SHP77 treated with DMSO at 0.1 percent for 48 hours (cell line): ENCODE results near the gene THRB.
"Not testable (repeated sequence)": the region's sequence is repeated elsewhere in the genome, so short reads cannot be mapped to it uniquely, and the experiment has no call there.

Experiments used
- DNase-seq: peaks from one replicate; lab custom pipeline; 2025; lab: John Stamatoyannopoulos, UW

Gene THRB

DNA sequence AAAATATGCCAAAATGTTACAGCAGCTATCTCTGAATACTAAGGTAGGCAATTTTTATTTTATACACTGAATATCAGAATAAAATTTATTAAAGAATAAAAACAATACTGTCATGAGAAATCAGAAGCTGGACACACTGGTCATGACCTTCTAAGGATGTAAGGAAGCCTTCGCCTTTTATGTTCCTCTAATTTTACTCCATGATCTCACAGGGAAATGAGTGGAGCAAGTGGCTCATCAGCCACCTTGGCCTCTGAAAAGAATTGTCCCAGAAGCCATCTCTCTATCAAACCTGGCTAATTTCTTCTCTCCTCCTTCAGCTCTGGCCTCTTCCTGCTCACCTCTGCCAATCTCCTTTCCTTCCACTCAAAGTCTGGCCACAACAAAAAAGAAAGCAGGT is 48.6 kb downstream of the THRB start:
- DNase-seq = no peak

DNA sequence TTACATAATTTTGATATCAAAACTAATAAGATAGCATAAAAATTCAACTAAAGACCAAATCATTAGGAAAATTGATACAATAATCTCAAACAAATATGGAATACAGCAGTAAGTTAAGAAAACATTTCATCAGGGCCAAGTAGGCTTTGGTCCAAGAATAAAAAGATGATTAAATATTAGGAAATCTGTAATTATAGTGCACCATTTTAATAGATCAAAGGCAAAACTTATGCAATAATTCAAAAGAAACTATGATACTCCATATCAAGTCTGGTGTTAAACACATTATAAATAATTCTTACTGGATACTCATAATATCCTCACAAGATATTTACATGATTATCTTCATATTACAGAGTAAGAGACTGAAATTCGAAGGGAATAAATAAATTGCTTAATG is 51.2 kb downstream of the THRB start:
- DNase-seq = no peak

DNA sequence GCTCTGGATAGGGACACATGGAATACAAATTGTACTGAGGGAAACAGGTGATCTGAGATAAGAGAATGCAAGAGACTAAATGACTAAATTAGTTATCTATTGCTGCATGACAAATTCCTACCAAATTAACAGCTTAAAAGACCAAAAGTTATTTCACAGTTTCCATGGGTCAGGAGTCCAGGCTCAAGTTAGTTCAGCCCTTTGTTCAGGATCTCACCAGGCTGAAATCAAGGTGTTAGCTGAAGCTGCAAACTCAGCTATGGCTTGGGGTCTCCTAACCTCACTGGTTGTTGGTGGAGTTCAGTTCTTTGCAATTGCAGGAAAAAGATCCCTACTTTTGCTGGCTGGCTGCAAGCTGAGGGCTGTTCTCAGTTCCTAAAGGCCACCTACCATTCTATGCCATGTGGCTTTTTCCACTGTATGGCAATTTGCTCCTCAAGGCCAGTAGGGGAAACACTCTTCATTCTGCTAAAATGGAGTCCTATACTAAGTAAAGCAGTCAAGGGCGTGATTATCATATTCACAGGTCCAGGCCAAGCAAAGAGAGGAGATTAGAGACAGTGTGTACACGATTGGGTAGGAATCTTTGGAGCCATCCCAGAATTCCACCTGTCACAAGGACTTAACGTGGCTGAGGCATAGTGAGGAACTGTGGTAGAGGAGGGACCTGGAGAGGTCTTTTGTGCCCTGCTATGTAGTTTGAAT is 53.7 kb downstream of the THRB start:
- DNase-seq = no peak

DNA sequence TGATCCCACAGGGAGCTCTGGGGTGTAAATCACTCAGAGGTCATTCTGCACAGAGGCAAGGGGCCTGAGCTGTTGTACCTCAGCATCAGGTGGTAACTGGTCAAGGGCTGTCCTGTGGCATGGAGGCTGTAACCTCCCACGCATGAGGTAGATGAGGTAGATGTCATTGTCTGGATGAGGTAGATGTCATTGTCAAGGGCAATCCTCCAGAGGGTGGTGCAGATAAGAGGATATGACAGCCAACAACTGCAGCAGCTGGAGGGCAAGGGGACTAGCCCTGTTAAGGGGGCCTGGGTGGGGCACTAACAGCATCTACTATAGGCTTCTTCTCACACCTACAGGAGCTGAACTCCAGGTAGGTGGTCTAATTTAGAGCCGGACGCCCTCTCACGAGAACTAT is 55.6 kb downstream of the THRB start:
- DNase-seq = no peak

DNA sequence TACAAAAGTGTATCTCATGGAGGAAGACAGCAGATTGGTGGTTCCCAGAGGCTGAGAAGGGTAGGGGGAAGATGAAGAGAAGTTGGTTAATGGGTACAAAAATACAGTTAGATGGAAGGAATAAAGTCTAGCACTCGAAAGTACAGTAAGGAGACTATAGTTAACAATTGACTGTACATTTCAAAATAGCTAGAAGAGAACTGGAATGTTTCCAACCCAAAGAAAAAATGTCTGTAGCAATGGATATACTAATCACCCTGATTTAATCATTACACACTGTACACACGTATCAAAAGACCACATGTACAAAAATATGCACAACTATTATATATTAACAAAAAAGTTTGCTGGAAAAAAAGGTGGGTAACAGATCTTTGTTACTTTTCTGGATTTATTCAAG is 57.3 kb downstream of the THRB start:
- no peak for DNase-seq

DNA sequence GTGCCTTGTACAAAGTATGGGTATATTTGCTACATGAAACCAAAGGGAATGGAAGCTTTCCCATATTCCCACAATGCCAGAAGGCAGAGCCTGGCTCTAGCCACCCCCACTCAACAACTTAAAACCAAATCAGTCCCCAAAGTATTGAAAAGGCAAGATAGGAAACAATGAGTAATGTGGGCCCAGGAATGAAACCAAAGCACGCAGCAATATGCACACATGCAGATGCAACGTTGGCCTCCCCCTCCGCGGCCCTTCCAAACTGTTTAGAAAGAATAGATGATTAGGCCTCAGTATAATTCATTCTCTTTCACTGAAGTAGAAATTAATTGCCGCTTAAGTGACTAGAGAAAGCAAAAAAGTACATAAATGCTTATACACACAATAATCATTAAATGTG is 59.1 kb downstream of the THRB start:
- DNase-seq = no peak

DNA sequence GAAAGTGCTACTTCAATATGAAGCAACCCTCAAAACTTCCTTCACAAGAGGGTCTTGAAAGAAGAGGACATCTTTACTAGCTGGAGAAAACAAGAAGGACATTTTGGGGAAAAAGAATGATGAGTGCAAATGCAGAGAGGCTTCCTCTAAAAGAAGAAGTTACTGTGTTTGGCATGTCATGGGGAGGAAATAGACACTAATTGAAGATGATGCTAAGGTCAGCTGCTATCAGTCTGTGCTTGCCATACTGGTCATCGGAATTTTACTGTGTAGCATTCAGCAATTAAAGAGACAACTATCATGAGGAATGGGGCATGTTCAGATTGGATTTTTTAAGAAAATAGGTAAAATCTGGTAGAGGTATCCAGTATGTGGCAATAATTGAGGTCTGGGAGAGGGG is 60.0 kb downstream of the THRB start:
- no peak for DNase-seq

DNA sequence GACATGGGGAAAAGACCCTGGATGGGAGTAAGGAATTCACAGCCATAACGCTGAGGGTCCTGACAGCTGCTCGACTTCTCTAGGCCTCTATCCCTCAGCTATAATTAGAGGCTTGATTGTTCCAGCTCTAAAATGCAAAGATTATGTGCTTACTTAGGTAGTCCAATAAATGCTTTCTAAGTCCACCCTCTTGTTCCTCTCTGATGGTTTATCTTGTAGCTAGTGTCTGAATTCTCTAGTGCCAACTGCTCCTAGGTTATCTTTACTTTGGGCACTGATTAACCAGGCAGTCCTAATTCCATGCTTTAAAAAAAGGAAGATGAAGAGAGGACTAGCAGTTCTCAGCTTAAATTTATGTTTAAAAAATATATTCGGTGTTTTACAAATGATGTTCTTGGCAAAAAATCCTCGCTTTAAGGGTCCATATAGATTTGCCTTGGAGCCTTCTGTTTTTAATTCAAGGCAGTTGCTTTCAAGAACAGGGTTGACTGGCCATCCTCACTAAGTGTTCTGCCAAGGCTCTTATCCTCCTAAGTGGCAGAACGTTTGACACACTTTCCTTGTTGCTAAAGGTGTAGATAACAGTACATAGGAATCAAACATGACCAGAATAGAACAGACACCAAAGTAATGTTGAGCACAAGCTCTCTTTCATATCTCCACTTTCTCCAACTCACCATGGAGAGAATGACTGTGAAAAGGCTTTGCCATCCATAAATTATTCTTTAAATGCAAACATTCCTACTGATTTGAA is 60.6 kb downstream of the THRB start:
- no peak for DNase-seq

DNA sequence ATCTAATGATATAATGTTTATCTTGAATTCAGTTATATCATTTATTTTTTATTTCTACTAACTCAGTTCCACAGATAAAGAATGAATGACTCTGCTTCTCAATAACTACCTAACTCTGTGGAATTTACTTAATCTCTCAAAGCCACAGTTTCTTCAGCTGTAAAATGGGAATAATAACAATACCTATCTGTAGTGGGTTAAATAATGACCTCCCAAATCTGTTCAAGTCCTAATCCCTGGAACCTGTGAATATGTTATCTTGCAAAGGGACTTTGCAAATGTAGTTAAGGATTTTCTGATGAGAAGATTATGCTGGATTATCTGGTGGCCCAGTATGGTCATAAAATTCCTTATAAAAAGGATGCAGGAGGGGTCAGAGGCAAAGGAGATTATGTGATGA is 61.7 kb downstream of the THRB start:
- DNase-seq = no peak

DNA sequence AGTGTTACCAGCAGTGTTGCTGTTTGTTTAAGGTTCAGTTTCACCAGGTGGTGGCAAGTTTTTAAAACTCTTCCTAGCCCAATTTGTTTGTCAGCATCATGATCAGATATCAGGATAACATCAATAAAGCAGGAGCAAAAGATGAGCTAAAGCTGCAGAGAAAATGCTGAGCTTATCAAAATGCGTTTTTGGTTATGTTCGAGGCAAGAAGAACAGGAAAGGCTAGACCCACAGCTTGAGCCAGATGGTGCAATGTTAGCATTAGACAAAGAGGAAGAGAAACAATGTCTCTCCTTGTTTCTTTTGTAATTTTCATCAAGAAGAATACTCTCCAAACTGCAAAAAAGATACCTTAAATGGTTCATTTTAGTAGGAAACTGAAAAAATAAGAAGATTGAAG is 66.2 kb downstream of the THRB start:
- DNase-seq = no peak

DNA sequence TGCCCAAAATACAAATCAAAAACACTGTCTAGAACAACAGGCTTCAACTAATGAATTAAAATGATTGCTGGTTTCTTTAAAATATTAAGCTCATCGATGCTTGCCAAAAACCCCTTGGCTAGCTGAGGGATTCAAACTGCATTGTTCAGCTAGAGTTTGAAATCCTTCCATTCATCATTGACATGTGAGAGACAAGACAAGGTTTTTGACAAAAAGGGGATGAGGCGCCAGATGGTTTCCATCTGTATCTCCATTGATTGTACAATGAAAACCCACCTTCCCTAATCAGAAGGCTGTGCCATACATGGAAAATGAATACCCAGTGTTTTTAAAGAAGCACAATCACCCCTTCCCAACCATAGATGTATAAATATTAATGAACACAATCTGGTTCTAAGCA is 67.8 kb downstream of the THRB start:
- no peak for DNase-seq

DNA sequence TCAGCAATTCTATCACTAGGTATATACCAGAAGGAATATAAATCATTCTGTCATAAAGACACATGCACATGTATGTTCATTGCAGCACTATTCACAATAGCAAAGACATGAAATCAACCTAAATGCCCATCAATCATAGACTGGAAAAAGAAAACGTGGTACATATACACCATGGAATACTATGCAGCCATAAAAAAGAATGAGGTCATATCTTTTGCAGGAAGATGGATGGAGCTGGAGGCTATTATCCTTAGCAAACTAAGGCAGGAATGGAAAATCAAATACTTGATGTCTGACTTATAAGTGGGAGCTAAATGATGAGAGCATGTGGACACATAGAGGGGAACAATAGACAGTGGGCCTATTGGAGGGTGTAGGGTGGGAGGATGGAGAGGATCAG is 73.8 kb downstream of the THRB start:
- DNase-seq = not testable (repeated sequence)

DNA sequence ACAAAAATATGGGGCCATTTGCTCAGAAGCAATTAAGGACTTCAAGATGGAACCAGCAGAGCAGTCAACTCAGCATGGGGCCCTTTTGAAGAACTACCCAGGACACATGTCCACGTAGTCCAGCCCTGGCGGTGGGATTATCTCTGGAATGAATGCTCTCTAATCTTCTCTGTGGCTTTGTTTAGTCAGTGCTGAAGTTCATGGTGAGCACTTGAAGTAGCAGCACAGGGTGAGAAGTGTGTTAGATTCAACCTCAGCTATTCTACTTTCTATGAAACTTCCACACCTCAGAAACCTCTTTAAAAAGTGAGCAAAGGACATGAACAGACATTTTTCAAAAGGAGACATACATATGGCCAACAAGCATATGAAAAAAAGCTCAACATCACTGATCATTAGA is 74.4 kb downstream of the THRB start:
- no peak for DNase-seq

DNA sequence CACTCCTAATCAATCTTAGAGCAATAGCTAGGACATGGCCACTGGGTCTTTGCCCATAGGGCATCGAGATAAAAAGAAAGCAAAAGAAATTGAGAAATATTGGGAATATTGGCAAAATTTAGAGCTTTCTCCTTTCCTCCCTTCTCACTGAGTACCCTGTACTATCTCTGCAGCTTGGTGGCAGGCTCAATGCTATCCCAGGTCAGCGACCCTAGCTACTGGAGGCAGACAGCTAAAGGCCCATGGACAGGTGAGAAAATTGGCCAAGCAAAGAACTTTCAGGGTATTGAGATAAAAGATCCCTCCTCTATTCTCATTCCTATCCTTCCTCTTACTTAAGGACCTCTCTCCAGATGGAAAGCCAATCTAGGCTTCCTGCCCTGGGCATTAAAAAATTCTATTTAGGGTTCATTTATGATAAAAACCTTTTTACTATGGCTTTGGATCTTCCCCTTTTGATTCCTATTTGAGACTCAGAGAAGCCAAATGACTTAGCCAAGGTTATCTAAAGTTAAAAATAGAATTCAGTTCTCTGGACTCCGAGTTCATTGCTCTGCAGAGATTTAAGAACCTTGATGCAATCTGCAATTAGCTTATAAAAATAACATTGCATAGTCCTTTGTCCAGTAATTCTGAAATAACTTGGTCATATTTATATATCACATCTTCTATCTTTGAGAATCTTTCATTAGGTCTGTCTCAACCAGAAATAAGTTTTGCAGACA is 75.4 kb downstream of the THRB start:
- DNase-seq = no peak

DNA sequence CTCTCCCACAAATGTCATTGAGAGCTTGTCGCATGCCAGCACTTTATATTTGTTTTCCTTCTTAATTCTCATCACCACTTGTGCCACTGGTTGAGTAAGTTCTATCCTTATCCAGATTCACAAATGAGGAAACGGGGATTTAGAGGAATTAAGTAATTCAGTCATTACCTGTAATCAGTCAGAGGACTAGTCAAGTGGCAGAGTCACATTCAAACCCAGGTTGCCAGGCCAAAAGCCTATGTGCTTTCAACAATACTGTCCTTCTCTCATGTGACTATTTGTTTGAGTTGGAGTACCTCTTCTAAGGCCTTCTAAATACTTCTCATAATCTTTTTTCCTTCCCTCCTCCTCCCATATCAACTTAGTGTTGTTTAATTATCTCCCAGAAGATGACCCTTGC is 76.9 kb downstream of the THRB start:
- no peak for DNase-seq

DNA sequence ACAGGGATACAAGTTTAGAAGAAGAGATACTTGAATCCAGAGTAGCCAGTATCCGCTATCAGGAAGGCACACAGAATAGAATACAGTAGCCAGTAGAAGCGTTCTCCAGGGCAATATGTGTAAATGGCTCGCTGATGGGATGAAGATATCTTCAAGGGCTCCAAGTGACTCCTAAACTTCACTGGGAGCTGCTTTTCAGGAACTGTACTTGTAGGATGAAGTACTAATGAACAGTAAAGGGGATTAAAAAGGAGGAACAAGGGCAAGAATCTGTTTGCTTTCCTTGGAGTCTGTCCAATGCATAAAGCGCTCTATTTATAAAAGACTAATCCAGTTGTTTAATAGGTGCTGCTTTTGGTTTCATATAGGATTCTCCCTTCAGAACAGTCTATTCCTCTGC is 78.4 kb downstream of the THRB start:
- DNase-seq = no peak

DNA sequence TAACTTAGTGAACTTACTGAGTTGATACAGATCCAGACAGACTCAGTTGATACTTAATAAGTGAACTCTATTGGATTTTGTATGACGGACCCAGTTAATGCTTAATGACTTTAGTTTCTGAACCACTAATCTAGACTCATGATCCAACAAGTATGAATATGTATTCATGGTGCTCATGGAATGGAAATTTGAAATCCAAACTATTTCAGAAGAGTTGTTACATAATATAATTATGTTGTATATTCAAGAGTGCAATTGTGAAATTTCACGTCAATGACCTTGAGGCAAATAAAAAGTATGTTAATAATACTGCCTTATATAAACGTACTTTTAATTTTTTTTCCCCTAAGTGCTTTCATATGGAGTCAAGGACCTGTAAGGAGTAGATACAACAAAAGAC is 78.8 kb downstream of the THRB start:
- DNase-seq = no peak

DNA sequence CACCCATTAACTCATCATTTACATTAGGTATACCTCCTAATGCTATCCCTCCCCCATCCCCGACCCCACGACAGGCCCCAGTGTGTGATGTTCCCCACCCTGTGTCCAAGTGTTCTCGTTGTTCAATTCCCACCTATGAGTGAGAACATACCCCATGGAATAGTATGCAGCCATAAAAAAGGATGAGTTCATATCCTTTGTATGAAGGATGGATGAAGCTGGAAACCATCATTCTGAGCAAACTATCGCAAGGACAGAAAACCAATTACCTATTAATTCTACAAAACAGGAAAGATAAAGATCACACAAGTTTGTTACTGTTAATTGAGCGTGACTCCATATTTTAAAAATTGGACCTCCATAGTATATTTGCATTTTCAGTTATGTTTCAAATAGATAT is 81.0 kb downstream of the THRB start:
- not testable (repeated sequence) for DNase-seq

DNA sequence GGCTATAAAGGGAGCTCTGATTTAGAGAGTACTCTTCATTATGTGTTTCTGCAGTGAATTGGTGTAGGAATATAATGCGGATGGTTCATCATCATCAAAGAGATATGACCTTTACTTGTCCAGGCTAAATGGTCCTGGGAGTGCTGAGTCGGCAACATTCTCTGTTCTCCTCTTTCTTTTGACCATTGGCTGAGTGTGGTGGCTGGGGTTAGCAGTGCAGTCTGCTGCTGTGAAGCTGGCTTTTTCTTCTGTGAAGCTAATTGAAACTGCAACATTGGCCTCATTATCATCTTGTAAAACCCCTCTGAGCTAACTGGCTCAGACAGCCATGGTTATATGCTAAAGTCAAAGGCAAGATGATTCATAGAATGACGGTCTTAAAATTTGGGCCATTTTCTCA is 83.8 kb downstream of the THRB start:
- no peak for DNase-seq

DNA sequence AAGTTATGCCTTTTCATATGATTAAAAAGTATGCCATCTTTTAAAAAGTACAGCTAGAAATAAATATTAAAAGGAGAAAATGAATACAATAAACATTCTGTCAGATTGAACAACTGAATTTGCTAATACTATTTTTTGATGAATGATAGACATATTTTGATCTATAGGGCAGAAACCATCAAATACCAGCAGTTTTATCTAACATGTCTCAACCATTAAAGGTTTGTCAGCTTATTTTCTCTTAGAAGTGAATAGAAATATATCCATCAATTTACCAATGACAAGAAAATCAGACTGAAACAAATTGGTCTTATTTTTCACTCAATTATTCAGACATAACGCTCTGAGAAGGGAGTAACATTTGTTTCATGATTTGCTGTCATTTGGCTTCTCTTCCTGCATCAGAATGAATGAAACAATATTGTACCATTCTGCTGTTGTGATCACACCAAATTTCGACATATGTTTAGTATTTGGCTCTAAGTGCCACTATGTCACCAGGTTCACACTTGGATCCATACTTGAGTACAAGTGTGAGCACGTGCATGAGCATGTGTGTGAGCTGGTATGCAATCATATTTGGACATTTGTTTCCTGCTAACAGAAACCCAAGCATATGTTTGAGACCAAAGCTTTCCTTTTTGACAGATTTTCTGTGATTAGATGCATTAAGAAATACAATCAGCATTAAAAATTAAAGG is 86.5 kb downstream of the THRB start:
- DNase-seq = no peak

DNA sequence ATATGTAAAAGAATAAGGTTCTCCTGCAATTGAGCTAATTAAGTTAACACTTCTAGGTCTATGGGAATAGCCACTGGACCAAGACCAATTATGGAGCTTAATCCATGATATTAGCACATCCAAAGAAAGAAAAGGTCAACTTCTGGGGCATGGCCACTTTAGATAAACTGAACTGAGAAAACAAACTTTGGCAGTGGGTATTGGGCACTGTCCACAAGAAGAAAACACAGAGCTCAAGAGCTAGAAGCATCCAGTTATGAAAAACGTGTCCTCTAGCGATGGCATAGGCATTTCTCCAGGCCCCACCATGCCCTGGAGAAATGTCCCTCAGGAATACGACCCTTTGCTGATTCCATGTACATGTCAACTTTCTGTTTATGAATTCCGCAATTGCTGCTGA is 87.8 kb downstream of the THRB start:
- no peak for DNase-seq

DNA sequence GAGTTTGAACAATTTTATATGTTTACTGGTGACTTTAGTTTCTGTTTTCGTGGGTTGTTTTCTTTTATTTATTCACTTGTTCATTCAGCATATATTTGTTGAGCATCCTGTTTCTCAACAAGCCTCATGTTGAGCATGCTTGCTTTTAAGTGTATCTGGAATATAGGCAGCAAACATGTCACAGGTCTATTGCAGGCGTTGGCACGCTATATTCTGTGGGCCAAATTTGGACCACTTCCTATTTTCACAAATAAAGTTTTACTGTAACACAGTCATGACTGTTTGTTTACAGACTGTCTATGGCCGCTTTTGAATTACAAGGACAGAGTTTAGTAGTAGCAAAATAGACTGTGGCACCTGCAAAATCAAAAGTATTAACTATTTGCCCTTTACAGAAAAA is 89.6 kb downstream of the THRB start:
- no peak for DNase-seq

DNA sequence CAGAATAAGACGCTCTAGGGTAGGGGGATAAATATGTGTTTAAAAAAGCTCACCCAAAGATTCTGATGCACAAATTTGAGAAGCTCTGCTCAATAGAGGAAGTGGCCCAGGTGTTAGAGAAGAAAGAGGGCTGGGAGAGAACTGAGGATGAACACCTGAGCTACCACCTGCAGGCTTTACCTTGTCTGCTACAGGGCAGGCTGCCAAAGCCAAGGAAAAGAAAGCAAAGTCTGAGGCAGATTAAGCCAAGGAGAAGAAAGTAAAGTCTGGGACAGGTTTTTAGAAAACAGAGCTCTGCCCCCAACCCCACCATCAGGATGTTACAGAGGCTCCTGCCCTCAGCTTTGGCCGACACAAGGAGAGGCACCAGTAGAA is 92.9 kb downstream of the THRB start:
- DNase-seq = no peak
